Ishikawa (cell line): ENCODE data around the gene CACNA2D3.

ENCODE experiments used
- CEBPB ChIP-seq: IDR thresholded peaks from 2 replicates; pipeline ENCODE4 v1.6.1; 2012
- CREB1 ChIP-seq: IDR thresholded peaks from 2 replicates; pipeline ENCODE4 v1.6.1; 2012; ENCODE audit warnings: low read depth
- EGR1 ChIP-seq: IDR thresholded peaks from 2 replicates; pipeline ENCODE4 v1.6.1; 2012
- EP300 ChIP-seq: IDR thresholded peaks from 2 replicates; pipeline ENCODE4 v1.6.1; 2012; ENCODE audit warnings: borderline replicate concordance
- FOXM1 ChIP-seq: IDR thresholded peaks from 2 replicates; pipeline ENCODE4 v1.6.1; 2012; ENCODE audit warnings: low read depth, borderline replicate concordance
- MAX ChIP-seq: IDR thresholded peaks from 2 replicates; pipeline ENCODE4 v1.6.1; 2012
- NFIC ChIP-seq: IDR thresholded peaks from 2 replicates; pipeline ENCODE4 v1.6.1; 2012
- RAD21 ChIP-seq: IDR thresholded peaks from 2 replicates; pipeline ENCODE4 v1.6.1; 2012; ENCODE audit warnings: low read depth
- REST ChIP-seq: IDR thresholded peaks from 2 replicates; pipeline ENCODE4 v1.6.1; 2012; ENCODE audit warnings: low read depth, mild to moderate bottlenecking
- TAF1 ChIP-seq: IDR thresholded peaks from 2 replicates; pipeline ENCODE4 v1.6.1; 2012; ENCODE audit warnings: low read depth, mild to moderate bottlenecking
- TCF12 ChIP-seq: IDR thresholded peaks from 2 replicates; pipeline ENCODE4 v1.6.1; 2012; ENCODE audit warnings: low read depth
- TEAD4 ChIP-seq: IDR thresholded peaks from 2 replicates; pipeline ENCODE4 v1.6.1; 2012
- USF1 ChIP-seq: IDR thresholded peaks from 2 replicates; pipeline ENCODE4 v1.6.1; 2012
- YY1 ChIP-seq: IDR thresholded peaks from 2 replicates; pipeline ENCODE4 v1.6.1; 2012; ENCODE audit warnings: low read depth
- ZBTB7A ChIP-seq: IDR thresholded peaks from 2 replicates; pipeline ENCODE4 v1.6.1; 2012; ENCODE audit warnings: low read depth

The CACNA2D3 gene

GRCh38 chr3:55009372-55009771, 887.0 kb downstream of the CACNA2D3 start:
- TF ChIP-seq EP300: no peak
- TF ChIP-seq TAF1: no peak
- no peak for TF ChIP-seq USF1
- no peak for TF ChIP-seq REST
- TF ChIP-seq FOXM1: no peak
- TF ChIP-seq TCF12: no peak
- no peak for TF ChIP-seq TEAD4
- no peak for TF ChIP-seq NFIC
- no peak for TF ChIP-seq CEBPB
- TF ChIP-seq RAD21: no peak
- no peak for TF ChIP-seq EGR1
- TF ChIP-seq YY1: no peak
- TF ChIP-seq MAX: no peak
- TF ChIP-seq ZBTB7A: no peak
- TF ChIP-seq CREB1: no peak

- no peak for TF ChIP-seq ZBTB7A
- TF ChIP-seq CREB1: no peak
- no peak for TF ChIP-seq MAX
- no peak for TF ChIP-seq USF1
- TF ChIP-seq FOXM1: no peak
- no peak for TF ChIP-seq CEBPB
Observed at GRCh38 chr3:55012091-55012490, 889.7 kb downstream of the CACNA2D3 start.

- TF ChIP-seq NFIC (no peak), ZBTB7A (no peak), EGR1 (no peak), FOXM1 (no peak), CREB1 (no peak), MAX (no peak), TCF12 (no peak), YY1 (no peak), CEBPB (no peak), REST (no peak), RAD21 (no peak), USF1 (no peak), EP300 (no peak)
Observed at GRCh38 chr3:55013145-55013925, 891.0 kb downstream of the CACNA2D3 start.

- TF ChIP-seq TCF12: no peak
- TF ChIP-seq REST: no peak
- no peak for TF ChIP-seq EGR1
- no peak for TF ChIP-seq TAF1
Observed at GRCh38 chr3:55014081-55014480, 891.7 kb downstream of the CACNA2D3 start.
